GM19023 (cell line): ENCODE measurements around the gene RNF111.

ENCODE experiments used
- ATAC-seq: cut with Tn5 transposase; IDR thresholded peaks from one replicate; pipeline ENCODE4 v1.9.1; 2021; ENCODE audit warnings: mild to moderate bottlenecking, moderate library complexity; ENCODE audit not compliant: unreplicated experiment

RNF111 gene

GRCh38 chr15:58987491-58988005 lies at the start of gene RNF111:
Gene RNF111, plus strand, starts transcription at chr15:58987663. Its CDS starts 43,160 bp downstream, at chr15:59030823.
- ATAC-seq, result peak; percentile 64

- ATAC-seq, result no peak
These were observed 40.3 kb upstream of the RNF111 start for GRCh38 chr15:58947179-58947578.

DNA sequence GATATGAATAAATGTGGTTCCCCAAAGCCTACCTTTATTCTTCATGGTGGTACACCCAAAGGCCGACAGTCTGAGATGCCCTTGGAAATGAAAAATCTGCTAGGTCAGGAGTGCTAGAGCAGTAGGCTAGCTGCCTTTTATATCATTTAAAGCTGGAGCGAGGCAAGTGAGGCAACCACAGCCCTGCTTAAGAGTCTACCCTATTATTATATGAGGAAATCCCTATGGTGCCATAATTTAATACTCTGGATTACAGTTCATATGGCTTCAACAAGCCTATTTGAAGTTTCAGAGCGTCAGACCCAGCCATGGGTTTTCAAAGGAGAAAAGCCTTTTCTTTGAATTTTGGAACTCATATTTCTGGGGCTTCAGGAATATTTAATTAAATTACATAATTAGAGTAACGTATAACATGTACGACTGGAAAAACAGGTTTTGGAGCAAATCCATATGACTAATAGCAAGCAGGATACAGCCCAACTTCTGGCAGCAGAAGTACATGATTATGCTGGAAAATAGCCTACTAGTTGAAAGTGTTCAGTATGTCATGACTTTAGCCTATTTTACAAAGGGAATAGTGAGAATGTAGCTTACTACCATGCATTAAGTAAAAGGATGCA lies 36.0 kb upstream of the RNF111 start:
- no peak for ATAC-seq

- no peak for ATAC-seq
These were observed 34.7 kb upstream of the RNF111 start for GRCh38 chr15:58952751-58953150.

- ATAC-seq, result peak; percentile 70
These were observed 30.1 kb upstream of the RNF111 start for GRCh38 chr15:58957101-58957973.

DNA sequence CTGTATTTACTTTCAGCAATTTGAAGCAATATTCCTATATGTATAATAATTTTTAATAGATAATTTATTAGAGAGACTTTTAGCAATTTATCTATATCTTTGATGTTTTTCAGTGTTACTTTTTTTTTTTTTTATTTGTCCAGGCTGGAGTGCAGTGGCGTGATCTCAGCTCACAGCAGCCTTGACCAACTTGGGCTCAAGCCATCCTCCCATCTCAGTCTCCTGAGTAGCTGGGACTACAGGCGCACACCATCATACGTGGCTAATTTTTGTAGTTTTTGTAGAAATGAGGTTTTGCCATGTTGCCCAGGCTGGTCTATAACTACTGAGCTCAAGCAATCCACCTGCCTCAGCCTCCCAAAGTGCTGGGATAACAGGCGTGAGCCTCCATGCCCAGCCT lies 28.7 kb upstream of the RNF111 start:
- ATAC-seq, result no peak

DNA sequence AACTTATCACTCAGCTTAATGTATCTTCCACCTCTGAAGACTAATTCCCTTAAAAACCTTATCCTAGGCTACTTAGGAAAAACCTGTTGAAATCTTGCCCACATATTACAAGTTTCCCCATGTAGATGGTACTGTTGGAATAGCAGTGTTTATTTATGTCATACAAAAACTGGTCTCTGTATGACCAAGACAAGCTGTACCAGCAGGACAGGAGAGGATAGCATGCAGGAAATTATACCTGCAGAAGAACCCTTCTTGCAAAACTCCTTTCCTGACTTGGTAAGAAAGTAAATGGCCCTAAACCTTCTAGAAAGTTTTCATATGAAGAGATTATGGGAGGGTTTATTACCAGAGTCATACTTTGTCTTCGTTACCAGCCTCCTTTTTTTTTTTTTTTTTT lies 25.3 kb upstream of the RNF111 start:
- no peak for ATAC-seq

DNA sequence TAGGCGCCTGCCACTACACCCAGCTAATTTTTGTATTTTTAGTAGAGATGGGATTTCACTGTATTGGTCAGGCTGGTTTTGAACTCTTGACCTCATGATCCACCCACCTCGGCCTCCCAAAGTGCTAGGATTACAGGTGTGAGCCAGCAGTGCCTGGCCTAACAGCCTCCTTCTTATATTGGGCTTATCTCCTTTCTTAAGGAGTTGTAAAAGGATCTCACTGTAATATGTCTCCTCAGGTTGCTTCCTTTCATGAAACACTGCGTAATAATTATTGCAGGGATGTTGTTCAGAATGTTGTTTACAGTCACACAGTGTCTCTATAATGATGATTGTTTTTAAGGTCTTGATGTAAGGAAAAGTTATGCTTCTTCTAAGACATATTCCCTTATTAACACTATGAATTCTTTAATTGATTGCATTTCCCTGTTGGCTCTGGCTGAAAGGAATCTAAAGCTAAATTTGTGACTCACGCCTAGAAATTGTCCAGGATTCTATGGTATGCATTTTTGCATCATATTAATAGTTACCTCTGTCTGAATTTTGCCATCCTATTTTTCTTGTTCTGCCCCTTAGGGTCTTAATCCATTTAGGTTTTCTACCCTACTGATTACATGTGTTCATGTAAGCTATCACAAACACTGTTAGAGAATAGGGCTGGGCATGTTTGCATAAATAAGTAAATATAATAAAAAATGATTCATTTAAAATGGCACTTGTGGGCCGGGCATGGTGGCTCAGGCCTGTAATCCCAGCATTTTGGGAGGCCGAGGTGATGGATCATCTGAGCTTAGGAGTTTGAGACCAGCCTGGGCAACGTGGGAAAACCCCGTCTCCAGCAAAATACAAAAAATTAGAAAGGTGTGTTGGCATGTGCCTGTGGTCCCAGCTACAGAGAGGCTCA lies 24.5 kb upstream of the RNF111 start:
- no peak for ATAC-seq

GRCh38 chr15:58966698-58967097 lies 20.8 kb upstream of the RNF111 start:
- ATAC-seq, result no peak

DNA sequence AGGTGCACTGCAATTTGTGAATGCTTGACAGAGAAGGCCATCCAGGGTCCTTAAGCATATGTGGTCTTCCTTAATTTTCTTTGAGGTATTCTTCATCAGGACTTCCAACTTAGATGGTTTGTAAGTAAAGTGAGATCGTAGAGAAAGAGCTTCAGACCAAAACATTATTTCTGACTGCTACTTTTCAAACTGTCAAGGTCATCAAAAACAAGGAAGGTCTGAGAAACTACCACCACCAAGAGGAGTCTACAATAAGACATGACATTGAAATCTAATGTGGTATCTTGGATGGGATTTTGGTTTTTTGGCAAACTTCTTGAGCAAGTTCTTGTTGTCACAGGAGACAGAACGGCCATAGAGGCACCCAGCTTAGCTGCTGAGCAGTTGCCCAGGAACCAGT lies 20.0 kb upstream of the RNF111 start:
- ATAC-seq, result no peak

DNA sequence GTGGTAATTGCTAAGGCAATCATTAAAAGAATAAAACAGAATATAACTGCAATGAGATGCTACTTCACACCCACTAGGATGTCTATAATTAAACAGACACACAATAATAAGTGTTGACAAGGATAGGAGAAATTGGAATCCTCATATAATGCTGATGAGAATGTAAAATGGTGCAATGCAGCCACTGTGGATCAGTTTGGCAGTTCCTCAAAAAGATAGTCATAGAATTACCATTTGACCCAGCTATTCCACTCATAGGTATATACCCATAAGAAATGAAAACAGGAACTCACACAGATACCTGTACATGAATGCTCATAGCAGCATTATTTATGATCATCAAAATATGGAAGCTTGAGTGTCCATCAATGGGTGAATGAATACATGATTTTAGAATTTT lies 9.6 kb upstream of the RNF111 start:
- no peak for ATAC-seq

DNA sequence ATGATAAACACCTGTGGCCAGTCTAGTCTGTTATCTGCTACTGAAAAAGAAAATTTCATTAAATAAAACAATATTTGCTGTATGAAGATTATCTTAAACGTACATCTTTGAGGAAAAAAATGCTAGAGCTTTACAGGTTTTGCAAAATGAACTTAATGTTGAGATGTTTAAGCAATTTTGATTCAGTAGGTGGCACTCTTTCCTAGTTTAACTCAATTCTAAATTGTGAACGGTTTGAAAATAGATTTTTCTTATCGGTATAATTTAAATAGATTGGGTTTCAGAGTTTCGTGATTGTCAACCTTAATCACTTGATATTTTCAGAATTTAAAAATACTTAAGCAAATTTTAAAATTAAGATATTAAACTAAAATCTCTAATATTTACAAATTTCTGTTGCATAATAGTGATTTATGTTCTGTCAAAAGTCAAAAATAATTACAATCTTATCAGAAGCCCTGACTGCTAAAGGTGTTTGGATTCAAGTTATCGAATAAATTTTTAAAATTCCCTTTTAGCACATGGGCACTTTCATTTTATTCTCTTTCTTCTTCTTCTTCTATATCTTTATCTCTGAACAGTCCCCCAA lies 7.0 kb upstream of the RNF111 start:
- ATAC-seq, result no peak

- no peak for ATAC-seq
These were observed 5.5 kb upstream of the RNF111 start for GRCh38 chr15:58981808-58982475.

GRCh38 chr15:58983261-58983660 lies 4.2 kb upstream of the RNF111 start:
- ATAC-seq, result no peak

GRCh38 chr15:58985443-58985842 lies 2.0 kb upstream of the RNF111 start:
- ATAC-seq, result no peak

- no peak for ATAC-seq
These were observed 427 bp upstream of the RNF111 start for GRCh38 chr15:58987036-58987435.

DNA sequence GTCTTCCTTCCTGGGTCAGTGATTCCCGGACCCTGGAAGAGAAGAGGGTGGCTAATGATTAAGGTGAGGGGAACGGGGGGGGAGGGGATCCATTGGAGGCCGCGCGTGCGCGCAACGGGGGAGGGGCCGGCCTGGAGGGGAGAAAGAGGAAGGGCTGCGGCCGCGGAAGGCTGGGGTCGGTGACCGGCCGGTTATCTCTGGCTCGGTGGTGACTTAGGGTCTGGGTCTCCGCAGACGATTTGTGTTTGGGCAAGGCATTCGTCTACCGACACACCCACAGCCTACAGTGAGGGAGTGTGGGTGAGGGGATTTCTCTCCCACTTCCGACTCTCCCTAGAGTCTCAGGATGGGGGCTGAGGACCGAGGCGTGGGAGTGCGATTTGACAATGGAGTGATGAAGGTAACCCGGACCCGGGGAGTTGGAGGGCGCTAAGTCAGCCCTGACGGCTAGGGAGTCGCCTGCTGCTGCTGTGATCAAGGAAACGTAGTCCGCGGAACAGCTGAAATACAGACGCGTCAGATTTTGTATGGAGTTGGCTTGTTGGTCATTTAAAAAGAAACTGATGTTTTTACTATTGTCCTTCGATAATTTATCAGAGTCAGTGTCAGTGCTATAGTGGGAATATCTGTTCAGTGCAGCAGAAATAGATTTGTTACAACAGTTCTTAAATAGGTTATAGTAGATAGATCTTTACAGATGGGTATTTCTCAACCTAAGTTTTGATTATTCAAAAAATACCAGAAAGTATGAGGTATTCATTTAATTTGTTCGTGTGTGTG lies 733 bp downstream of the RNF111 start:
- peak; percentile 61 for ATAC-seq

DNA sequence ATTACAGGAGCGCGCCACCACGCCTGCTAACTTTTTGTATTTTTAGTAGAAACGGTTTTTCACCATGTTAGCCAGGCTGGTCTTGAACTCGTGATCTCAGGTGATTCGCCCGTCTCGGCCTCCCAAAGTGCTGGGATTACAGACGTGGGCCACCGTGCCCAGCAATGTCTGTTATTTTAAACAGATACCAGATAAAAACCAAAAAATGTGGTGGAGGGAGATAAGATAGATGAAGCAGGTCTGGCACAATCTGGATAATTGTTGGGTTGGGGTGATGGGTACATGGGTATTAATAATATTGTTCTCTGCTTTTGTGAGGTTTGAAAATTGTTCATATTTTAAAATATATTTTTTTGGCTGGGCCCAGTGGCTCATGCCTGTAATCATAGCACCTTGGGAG lies 4.7 kb downstream of the RNF111 start:
- no peak for ATAC-seq

GRCh38 chr15:58994906-58995453 lies 7.5 kb downstream of the RNF111 start:
- no peak for ATAC-seq
